MM.1S (cell line): ENCODE measurements around the gene ZBTB18.

ENCODE experiments used
- DNase-seq: peaks from one replicate; pipeline ENCODE4 v3.0.0-alpha.2; 2015
- H2AFZ ChIP-seq: fragments of 300-600 bp; sonication (generic); 2 replicates; pipeline ENCODE4 v1.6.0; 2016; ENCODE audit warnings: antibody characterized with exemption, low read length
- H3F3A ChIP-seq: fragments of 300-600 bp; sonication (generic); 2 replicates; pipeline ENCODE4 v1.6.1; 2016; ENCODE audit warnings: mild to moderate bottlenecking, antibody characterized with exemption, low read length, moderate library complexity, mixed read lengths; ENCODE audit not compliant: insufficient read depth
- H3K27ac ChIP-seq: fragments of 300-600 bp; sonication (generic); 2 replicates; pipeline ENCODE4 v1.5.1; 2016; ENCODE audit warnings: mild to moderate bottlenecking, low read length
- H3K27me3 ChIP-seq: fragments of 300-600 bp; sonication (generic); replicated peaks from 2 replicates; pipeline ENCODE4 v1.6.0; 2016; ENCODE audit warnings: low read length; ENCODE audit not compliant: insufficient read depth
- H3K36me3 ChIP-seq: fragments of 300-600 bp; sonication (generic); replicated peaks from 2 replicates; pipeline ENCODE4 v1.6.1; 2016; ENCODE audit warnings: mild to moderate bottlenecking, low read length, mixed read lengths; ENCODE audit not compliant: insufficient read depth
- H3K4me1 ChIP-seq: fragments of 300-600 bp; sonication (generic); 2 replicates; pipeline ENCODE4 v1.6.1; 2016; ENCODE audit warnings: low read length, mixed read lengths
- H3K4me2 ChIP-seq: fragments of 300-600 bp; sonication (generic); 2 replicates; pipeline ENCODE4 v1.6.0; 2016; ENCODE audit warnings: low read depth, low read length
- H3K4me3 ChIP-seq: fragments of 300-600 bp; sonication (generic); 2 replicates; pipeline ENCODE4 v1.5.1; 2016; ENCODE audit warnings: low read length, mixed read lengths
- H3K79me2 ChIP-seq: fragments of 300-600 bp; sonication (generic); 2 replicates; pipeline ENCODE4 v1.6.1; 2016; ENCODE audit warnings: mixed run types, low read length, mixed read lengths
- H3K9ac ChIP-seq: fragments of 300-600 bp; sonication (generic); 2 replicates; pipeline ENCODE4 v1.6.1; 2016; ENCODE audit warnings: low read length, mixed read lengths
- H3K9me2 ChIP-seq: fragments of 300-600 bp; sonication (generic); replicated peaks from 2 replicates; pipeline ENCODE4 v1.6.1; 2016; ENCODE audit warnings: mild to moderate bottlenecking, low read length, mixed read lengths; ENCODE audit not compliant: insufficient read depth
- H3K9me3 ChIP-seq: fragments of 300-600 bp; sonication (generic); replicated peaks from 2 replicates; pipeline ENCODE4 v1.6.1; 2016; ENCODE audit warnings: mild to moderate bottlenecking, low read length, mixed read lengths; ENCODE audit not compliant: insufficient read depth
- H4K20me1 ChIP-seq: fragments of 300-600 bp; sonication (generic); 2 replicates; pipeline ENCODE4 v1.6.1; 2016; ENCODE audit warnings: mild to moderate bottlenecking, low read length, moderate library complexity, mixed read lengths; ENCODE audit not compliant: insufficient read depth
- EZH2 ChIP-seq: fragments of 300-600 bp; sonication (generic); optimal IDR thresholded peaks from 2 replicates; pipeline ENCODE3; 2017; ENCODE audit warnings: low read depth, mild to moderate bottlenecking, antibody characterized with exemption, low read length, mixed read lengths
- EZH2phosphoT487 ChIP-seq: fragments of 300-600 bp; sonication (generic); IDR thresholded peaks from 2 replicates; pipeline ENCODE4 v1.6.1; 2018; ENCODE audit warnings: antibody characterized with exemption, low read length
- TF ChIP-seq, protein P1 (sequence below): fragments of 300-600 bp; sonication (generic); IDR thresholded peaks from 2 replicates; pipeline ENCODE4 v1.5.1; 2016; ENCODE audit warnings: antibody characterized with exemption, low read length, mixed read lengths

Gene ZBTB18

DNA sequence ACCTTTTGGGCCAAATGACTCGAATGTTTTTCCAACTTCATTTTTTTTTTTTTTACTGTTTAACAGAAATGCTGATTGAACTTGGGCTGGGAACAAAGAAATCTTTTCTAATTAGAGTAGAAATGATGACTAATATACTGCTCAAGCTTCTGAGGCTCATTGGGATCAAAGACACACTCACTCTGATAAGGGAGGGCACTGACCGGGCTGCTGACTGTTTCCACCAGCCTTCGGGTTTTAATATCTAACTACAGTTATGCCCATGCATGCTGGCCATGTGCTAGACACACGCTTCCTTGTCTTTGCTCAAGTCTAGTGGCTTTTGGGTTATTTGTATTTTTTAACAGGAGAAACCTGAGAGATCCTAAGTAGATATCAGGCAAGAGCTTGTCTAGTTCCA is 16.8 kb downstream of the ZBTB18 start:
- Histone ChIP-seq H3K4me2 (no peak overlapping the region), H3K4me3 (no peak overlapping the region), H3K9ac (no peak overlapping the region), H4K20me1 (no peaks in the 10 kb centered on the region), H3K4me1 (no peaks in the 10 kb centered on the region), H3K27me3 (no peaks in the 10 kb centered on the region), H3K27ac (no peak overlapping the region), H3K36me3 (no peaks in the 10 kb centered on the region), H3K9me3 (no peaks in the 10 kb centered on the region), H3K79me2 (no peaks in the 10 kb centered on the region), H2AFZ (no peak overlapping the region), H3F3A (no peaks in the 10 kb centered on the region), H3K9me2 (no peaks in the 10 kb centered on the region)
- TF ChIP-seq EZH2: no peak
- TF ChIP-seq, protein P1, sequence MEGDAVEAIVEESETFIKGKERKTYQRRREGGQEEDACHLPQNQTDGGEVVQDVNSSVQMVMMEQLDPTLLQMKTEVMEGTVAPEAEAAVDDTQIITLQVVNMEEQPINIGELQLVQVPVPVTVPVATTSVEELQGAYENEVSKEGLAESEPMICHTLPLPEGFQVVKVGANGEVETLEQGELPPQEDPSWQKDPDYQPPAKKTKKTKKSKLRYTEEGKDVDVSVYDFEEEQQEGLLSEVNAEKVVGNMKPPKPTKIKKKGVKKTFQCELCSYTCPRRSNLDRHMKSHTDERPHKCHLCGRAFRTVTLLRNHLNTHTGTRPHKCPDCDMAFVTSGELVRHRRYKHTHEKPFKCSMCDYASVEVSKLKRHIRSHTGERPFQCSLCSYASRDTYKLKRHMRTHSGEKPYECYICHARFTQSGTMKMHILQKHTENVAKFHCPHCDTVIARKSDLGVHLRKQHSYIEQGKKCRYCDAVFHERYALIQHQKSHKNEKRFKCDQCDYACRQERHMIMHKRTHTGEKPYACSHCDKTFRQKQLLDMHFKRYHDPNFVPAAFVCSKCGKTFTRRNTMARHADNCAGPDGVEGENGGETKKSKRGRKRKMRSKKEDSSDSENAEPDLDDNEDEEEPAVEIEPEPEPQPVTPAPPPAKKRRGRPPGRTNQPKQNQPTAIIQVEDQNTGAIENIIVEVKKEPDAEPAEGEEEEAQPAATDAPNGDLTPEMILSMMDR: no peak
- TF ChIP-seq EZH2phosphoT487: no peak
- DNase-seq: no peak

GRCh38 chr1:244068567-244068966 is 17.5 kb downstream of the ZBTB18 start:
- no peaks in the 10 kb centered on the region for H3K36me3 ChIP-seq
- H4K20me1 ChIP-seq: no peaks in the 10 kb centered on the region
- no peaks in the 10 kb centered on the region for H3K9me3 ChIP-seq

GRCh38 chr1:244069326-244069898 is 18.3 kb downstream of the ZBTB18 start:
- no peak overlapping the region for H3K27ac ChIP-seq
- H3K36me3 ChIP-seq: no peaks in the 10 kb centered on the region
- H3K4me3 ChIP-seq: no peak overlapping the region
- H3K4me1 ChIP-seq: no peaks in the 10 kb centered on the region
- no peak overlapping the region for H2AFZ ChIP-seq
- H4K20me1 ChIP-seq: no peaks in the 10 kb centered on the region
- no peaks in the 10 kb centered on the region for H3K27me3 ChIP-seq
- H3F3A ChIP-seq: no peaks in the 10 kb centered on the region
- no peak for DNase-seq
- H3K79me2 ChIP-seq: no peaks in the 10 kb centered on the region
- no peaks in the 10 kb centered on the region for H3K9me3 ChIP-seq
- no peaks in the 10 kb centered on the region for H3K9me2 ChIP-seq
- H3K9ac ChIP-seq: no peak overlapping the region
- H3K4me2 ChIP-seq: no peak overlapping the region
- no peak for TF ChIP-seq EZH2phosphoT487
- TF ChIP-seq, protein P1: no peak
- TF ChIP-seq EZH2: no peak

More at GRCh38 chr1:244068567-244068966, 17.5 kb downstream of the ZBTB18 start:
- Histone ChIP-seq H3K9ac (no peak overlapping the region), H3K79me2 (no peaks in the 10 kb centered on the region), H3K27ac (no peak overlapping the region), H3K9me2 (no peaks in the 10 kb centered on the region), H2AFZ (no peak overlapping the region), H3F3A (no peaks in the 10 kb centered on the region), H3K4me3 (no peak overlapping the region), H3K4me2 (no peak overlapping the region), H3K27me3 (no peaks in the 10 kb centered on the region), H3K4me1 (no peaks in the 10 kb centered on the region)
- TF ChIP-seq, protein P1: no peak
- TF ChIP-seq EZH2 (no peak), EZH2phosphoT487 (no peak)
- DNase-seq: no peak
